Stimulated activated effector memory CD8-positive, alpha-beta T cell treated with anti-CD3 and anti-CD28 coated beads, Interleukin-12 subunit alpha, Interleukin-12 subunit beta, amount 100 ng/mL, for 72 hours (primary cell): ENCODE results near the gene A2ML1.
A peak's percentile ranks its signal among the peaks of the same experiment; 100 is the strongest.
"Not testable (repeated sequence)": the region's sequence is repeated elsewhere in the genome, so short reads cannot be mapped to it uniquely, and the experiment has no call there.

Experiments used
- ATAC-seq: fragments of 150-1000 bp; cut with Tn5 transposase; 2 replicates; pipeline ENCODE4 v1.10.0; 2021
- DNase-seq, 2 donors: peaks; one replicate each; pipeline ENCODE4 v3.0.0; 2021 to 2022; ENCODE audit warnings: low spot score in 2 of 2
- H3K27ac Mint-ChIP-seq: one replicate; pipeline ENCODE4 v1.8.0; 2022; ENCODE audit warnings: mild to moderate bottlenecking, mixed read lengths
- H3K36me3 Mint-ChIP-seq: one replicate; pipeline ENCODE4 v1.8.0; 2022; ENCODE audit warnings: mild to moderate bottlenecking, mixed read lengths
- H3K4me1 Mint-ChIP-seq: one replicate; pipeline ENCODE4 v1.8.0; 2022; ENCODE audit warnings: mixed read lengths
- H3K4me3 Mint-ChIP-seq: one replicate; pipeline ENCODE4 v1.8.0; 2022; ENCODE audit warnings: mild to moderate bottlenecking, mixed read lengths
- H3K9me3 Mint-ChIP-seq: one replicate; pipeline ENCODE4 v1.8.0; 2022; ENCODE audit warnings: mixed read lengths

The A2ML1 gene

DNA sequence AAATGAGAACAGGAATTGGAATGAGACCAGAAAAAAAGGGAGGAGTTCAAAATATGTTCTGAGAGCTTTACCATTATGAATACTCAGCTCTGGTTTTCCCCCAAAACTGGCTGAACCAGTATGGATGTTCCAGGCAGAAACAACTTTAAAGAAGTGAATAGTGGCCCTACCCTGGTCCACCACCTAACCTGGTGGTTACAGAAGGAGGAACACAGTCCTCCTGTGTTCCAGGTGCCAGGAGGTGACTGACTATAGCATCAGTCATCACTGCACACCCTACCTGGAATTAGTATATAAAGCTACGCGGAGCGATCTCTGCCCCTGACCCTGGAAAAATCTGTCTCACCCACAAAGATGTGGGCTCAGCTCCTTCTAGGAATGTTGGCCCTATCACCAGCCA lies at the start of gene A2ML1:
Gene A2ML1, plus strand, starts transcription at position 324 of the 400 bp plus-strand sequence. Its CDS starts 31 bp downstream, at position 355.
- Mint-ChIP-seq H3K4me3 (no peak within 1 kb of the TSS), H3K4me1 (no peaks in the 10 kb centered on the region), H3K36me3 (no peaks in the 10 kb centered on the region), H3K9me3 (no peaks in the 10 kb centered on the region), H3K27ac (no peak within 1 kb of the TSS)
- ATAC-seq = no peak
- no peak for DNase-seq

GRCh38 chr12:8773461-8773860 lies 49.0 kb upstream of the A2ML1 start:
- no peak overlapping the region for H3K27ac Mint-ChIP-seq
- H3K4me3 Mint-ChIP-seq = no peak overlapping the region
- no peak for DNase-seq
- no peak for ATAC-seq
- H3K9me3 Mint-ChIP-seq = no peaks in the 10 kb centered on the region
- H3K4me1 Mint-ChIP-seq = no peaks in the 10 kb centered on the region
- H3K36me3 Mint-ChIP-seq = no peaks in the 10 kb centered on the region

- Mint-ChIP-seq H3K9me3 (no peaks in the 10 kb centered on the region), H3K4me3 (no peak overlapping the region), H3K27ac (no peak overlapping the region), H3K36me3 (no peaks in the 10 kb centered on the region), H3K4me1 (no peaks in the 10 kb centered on the region)
- no peak for DNase-seq
- no peak for ATAC-seq
These were observed 43.1 kb upstream of the A2ML1 start for GRCh38 chr12:8779281-8779680.

- Mint-ChIP-seq H3K4me3 (no peak overlapping the region), H3K4me1 (no peaks in the 10 kb centered on the region), H3K36me3 (no peaks in the 10 kb centered on the region), H3K27ac (no peak overlapping the region), H3K9me3 (no peaks in the 10 kb centered on the region)
- DNase-seq = no peak
- ATAC-seq = no peak
These were observed 42.6 kb upstream of the A2ML1 start for GRCh38 chr12:8779862-8780261.

- Mint-ChIP-seq H3K4me3 (no peak overlapping the region), H3K27ac (no peak overlapping the region), H3K4me1 (no peaks in the 10 kb centered on the region), H3K36me3 (no peaks in the 10 kb centered on the region), H3K9me3 (no peaks in the 10 kb centered on the region)
- no peak for DNase-seq
- ATAC-seq = no peak
These were observed 42.0 kb upstream of the A2ML1 start for GRCh38 chr12:8780389-8780788.

DNA sequence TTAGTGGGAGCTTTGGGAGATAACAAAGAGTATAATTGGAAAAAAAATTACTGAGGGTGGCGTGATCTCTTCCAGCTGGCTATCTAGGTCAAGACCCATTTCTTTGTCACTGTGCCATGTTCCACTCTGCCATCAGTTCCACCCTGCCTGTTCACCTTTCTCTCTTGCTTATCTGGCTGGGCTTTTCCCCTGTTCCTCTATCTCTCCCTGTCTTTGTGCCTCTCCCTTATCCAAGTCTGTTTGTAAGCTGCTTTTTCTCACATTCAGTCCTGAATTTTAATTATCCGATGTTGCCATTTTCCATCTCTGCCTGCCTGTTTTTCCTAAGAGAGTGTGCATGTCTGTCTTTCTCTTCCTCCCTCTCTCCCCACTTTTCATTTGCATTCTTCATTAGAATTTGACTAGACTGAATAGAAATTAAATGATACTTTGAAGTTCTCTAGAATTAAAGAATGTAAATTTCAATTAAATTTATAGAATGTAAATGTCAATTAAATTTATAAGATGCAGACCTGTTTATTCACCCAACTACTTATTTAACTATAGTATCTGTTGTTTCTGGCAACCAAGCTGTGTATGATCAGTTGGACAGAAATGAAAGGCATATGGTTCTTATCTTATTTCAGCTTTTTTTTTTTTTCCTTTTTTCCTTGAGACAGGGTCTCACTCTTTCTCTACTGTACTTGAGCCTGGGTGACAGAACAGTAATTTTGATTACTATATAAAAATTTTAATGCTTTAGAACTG lies 40.9 kb upstream of the A2ML1 start:
- H3K9me3 Mint-ChIP-seq = no peaks in the 10 kb centered on the region
- ATAC-seq (no peak), DNase-seq (no peak)
- no peak overlapping the region for H3K4me3 Mint-ChIP-seq
- H3K36me3 Mint-ChIP-seq = no peaks in the 10 kb centered on the region
- H3K4me1 Mint-ChIP-seq = no peaks in the 10 kb centered on the region
- H3K27ac Mint-ChIP-seq = no peak overlapping the region

GRCh38 chr12:8784290-8784888 lies 38.0 kb upstream of the A2ML1 start:
- H3K27ac Mint-ChIP-seq = no peak overlapping the region
- no peaks in the 10 kb centered on the region for H3K36me3 Mint-ChIP-seq

GRCh38 chr12:8785499-8785898 lies 36.9 kb upstream of the A2ML1 start:
- H3K36me3 Mint-ChIP-seq = no peaks in the 10 kb centered on the region
- ATAC-seq (no peak), DNase-seq (no peak)
- H3K9me3 Mint-ChIP-seq = no peaks in the 10 kb centered on the region
- no peak overlapping the region for H3K4me3 Mint-ChIP-seq
- no peak overlapping the region for H3K27ac Mint-ChIP-seq
- no peaks in the 10 kb centered on the region for H3K4me1 Mint-ChIP-seq

More at GRCh38 chr12:8784290-8784888, 38.0 kb upstream of the A2ML1 start:
- Mint-ChIP-seq H3K9me3 (no peaks in the 10 kb centered on the region), H3K4me1 (no peaks in the 10 kb centered on the region), H3K4me3 (no peak overlapping the region)
- ATAC-seq = no peak
- no peak for DNase-seq

- H3K36me3 Mint-ChIP-seq, H3K27ac Mint-ChIP-seq, H3K4me1 Mint-ChIP-seq, H3K4me3 Mint-ChIP-seq, H3K9me3 Mint-ChIP-seq, DNase-seq, ATAC-seq: not testable (repeated sequence)
These were observed 35.2 kb upstream of the A2ML1 start for GRCh38 chr12:8787206-8787605.

GRCh38 chr12:8788706-8789105 lies 33.7 kb upstream of the A2ML1 start:
- ATAC-seq, H3K36me3 Mint-ChIP-seq, H3K9me3 Mint-ChIP-seq, DNase-seq, H3K4me1 Mint-ChIP-seq: not testable (repeated sequence)
- Mint-ChIP-seq H3K27ac (peak overlapping the region; percentile 38), H3K4me3 (peak overlapping the region; percentile 60)

GRCh38 chr12:8789341-8790013 lies 32.9 kb upstream of the A2ML1 start:
- not testable (repeated sequence) for H3K4me1 Mint-ChIP-seq, ATAC-seq, H3K36me3 Mint-ChIP-seq, H3K9me3 Mint-ChIP-seq, DNase-seq
- Mint-ChIP-seq H3K4me3 (peak overlapping the region; percentile 60), H3K27ac (peak overlapping the region; percentile 38)

DNA sequence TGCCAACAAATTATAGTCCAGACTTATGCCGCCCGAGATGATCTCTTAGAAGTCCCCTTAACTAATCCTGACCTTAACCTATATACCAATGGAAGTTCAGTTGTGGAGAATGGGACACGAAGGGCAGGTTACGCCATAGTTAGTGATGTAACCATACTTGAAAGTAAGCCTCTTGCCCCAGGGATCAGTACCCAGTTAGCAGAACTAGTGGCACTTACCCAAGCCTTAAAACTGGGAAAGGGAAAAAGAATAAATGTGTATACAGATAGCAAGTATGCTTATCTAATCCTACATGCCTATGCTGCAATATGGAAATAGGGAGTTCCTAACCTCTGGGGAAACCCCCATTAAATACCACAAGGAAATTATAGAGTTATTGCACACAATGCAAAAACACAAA lies 29.2 kb upstream of the A2ML1 start:
- not testable (repeated sequence) for H3K4me1 Mint-ChIP-seq, DNase-seq, ATAC-seq, H3K36me3 Mint-ChIP-seq, H3K27ac Mint-ChIP-seq, H3K9me3 Mint-ChIP-seq, H3K4me3 Mint-ChIP-seq

DNA sequence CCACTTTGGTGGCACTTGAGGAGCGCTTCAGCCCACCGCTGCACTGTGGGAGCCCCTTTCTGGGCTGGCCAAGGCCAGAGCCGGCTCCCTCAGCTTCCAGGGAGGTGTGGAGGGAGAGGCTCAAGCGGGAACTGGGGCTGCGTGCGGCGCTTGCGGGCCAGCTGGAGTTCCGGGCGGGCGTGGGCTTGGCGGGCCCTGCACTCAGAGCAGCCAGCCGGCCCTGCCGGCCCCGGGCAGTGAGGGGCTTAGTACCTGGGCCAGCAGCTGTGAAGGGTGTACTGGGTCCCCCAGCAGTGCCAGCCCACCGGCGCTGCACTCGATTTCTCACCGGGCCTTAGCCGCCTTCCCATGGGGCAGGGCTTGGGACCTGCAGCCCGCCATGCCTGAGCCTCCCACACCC lies 27.8 kb upstream of the A2ML1 start:
- not testable (repeated sequence) for H3K9me3 Mint-ChIP-seq, ATAC-seq, H3K4me3 Mint-ChIP-seq, DNase-seq, H3K4me1 Mint-ChIP-seq, H3K27ac Mint-ChIP-seq, H3K36me3 Mint-ChIP-seq

GRCh38 chr12:8796831-8797626 lies 25.4 kb upstream of the A2ML1 start:
- DNase-seq (no peak), ATAC-seq (no peak)
- Mint-ChIP-seq H3K9me3 (no peaks in the 10 kb centered on the region), H3K4me1 (no peaks in the 10 kb centered on the region), H3K4me3 (no peak overlapping the region), H3K27ac (no peak overlapping the region), H3K36me3 (no peaks in the 10 kb centered on the region)

- DNase-seq = peak in 1 of 2 donors; percentile 23
- not testable (repeated sequence) for H3K9me3 Mint-ChIP-seq, H3K4me3 Mint-ChIP-seq, ATAC-seq, H3K36me3 Mint-ChIP-seq, H3K4me1 Mint-ChIP-seq, H3K27ac Mint-ChIP-seq
These were observed 21.2 kb upstream of the A2ML1 start for GRCh38 chr12:8801213-8801612.
